Tibial nerve (tissue), 4 donors: ENCODE data around the gene RNU6-1. TPM values are rescaled to one million over a fixed set of nuclear protein-coding genes. Genes with fewer than 3 reads are reported as not detected.

Source experiments
- DNase-seq, 2 donors: peaks; one replicate each; pipeline ENCODE4 v3.0.0-alpha.2; 2019; ENCODE audit warnings: low spot score in 2 of 2
- H3K27ac ChIP-seq, 4 donors: fragments of 200-600 bp; sonication (generic) in 3 of 4; one replicate each; pipeline ENCODE4 v1.5.1; 2017 to 2019; ENCODE audit warnings: mild to moderate bottlenecking in 1 of 4
- H3K27me3 ChIP-seq, 2 donors: fragments of 200-600 bp; sonication (generic) in 1 of 2; one replicate each; pipeline versions ENCODE4 v1.5.1 to v1.6.0; 2017 to 2019
- H3K36me3 ChIP-seq, 3 donors: fragments of 200-600 bp; sonication (generic); one replicate each; pipeline ENCODE4 v1.5.1; 2018 to 2019
- H3K4me1 ChIP-seq, 4 donors: fragments of 200-600 bp; sonication (generic) in 3 of 4; one replicate each; pipeline ENCODE4 v1.5.1; 2017 to 2019
- H3K4me3 ChIP-seq, 4 donors: fragments of 200-600 bp; sonication (generic) in 3 of 4; one replicate each; pipeline ENCODE4 v1.5.1; 2017 to 2019; ENCODE audit warnings: mild to moderate bottlenecking in 1 of 4, moderate library complexity in 1 of 4
- H3K9me3 ChIP-seq, 4 donors: fragments of 200-600 bp; sonication (generic) in 3 of 4; one replicate each; pipeline ENCODE4 v1.5.1; 2017 to 2019
- CTCF ChIP-seq, 5 experiments: fragments of 200-600 bp in 3 of 5; fragments of 450-650 bp in 2 of 5; sonication (generic) in 3 of 5; IDR thresholded peaks; one replicate each; pipeline ENCODE4 v1.5.1; 2016 to 2019; ENCODE audit warnings: antibody characterized with exemption in 5 of 5, mild to moderate bottlenecking in 3 of 5, moderate library complexity in 2 of 5
- EP300 ChIP-seq, 2 donors: sonication (generic); formaldehyde crosslinking; IDR thresholded peaks; one replicate each; pipeline ENCODE4 v1.6.1; 2017; ENCODE audit warnings: antibody characterized with exemption in 2 of 2, mild to moderate bottlenecking in 1 of 2
- POLR2A ChIP-seq, 2 donors: fragments of 450-650 bp; IDR thresholded peaks; one replicate each; pipeline ENCODE4 v1.6.1; 2017; ENCODE audit warnings: antibody characterized with exemption in 2 of 2, mild to moderate bottlenecking in 2 of 2, moderate library complexity in 2 of 2
- WGBS, 2 donors: methylation state at CpG; one replicate each; pipeline ENCODE4 v1.1.5; 2018; 5-methylcytosine and 5-hydroxymethylcytosine counted together
- total RNA-seq, 4 donors: library from RNA; depleted of rRNA; stranded (reverse); fragments of >200 nt; gene quantifications; one replicate each; pipeline ENCODE4 v1.1.0, GENCODE V29; 2016

RNU6-1 gene
- total RNA-seq, 4 donors from 2014 or later: not detected

GRCh38 chr15:67809441-67809840 is 30.4 kb downstream of the RNU6-1 start:
- no peak for DNase-seq
- Histone ChIP-seq H3K27ac (no peak overlapping the region), H3K27me3 (peaks cover 0 to 18% of the 10 kb centered on the region in 2 donors), H3K4me1 (no peaks in the 10 kb centered on the region), H3K36me3 (peaks cover 0 to 80% (median 0%) of the 10 kb centered on the region in 3 donors), H3K4me3 (no peak overlapping the region), H3K9me3 (no peaks in the 10 kb centered on the region)
- 90% methylated on average over 2 to 5 of the region's 5 CpGs for WGBS, 2 donors
- no peak for TF ChIP-seq POLR2A (IDR thresholded peaks at IDR 0.05)
- TF ChIP-seq EP300 (IDR thresholded peaks at IDR 0.05): no peak
- TF ChIP-seq CTCF (IDR thresholded peaks at IDR 0.05): no peak

- no peak for DNase-seq
Observed at GRCh38 chr15:67808821-67809220, 31.0 kb downstream of the RNU6-1 start.

GRCh38 chr15:67807836-67808235 is 32.0 kb downstream of the RNU6-1 start:
- 94 to 95% methylated on average over 7 of the region's 7 CpGs for WGBS, 2 donors
- H3K27me3 ChIP-seq: peaks cover 0 to 15% of the 10 kb centered on the region in 2 donors
- DNase-seq: no peak

More at GRCh38 chr15:67808821-67809220, 31.0 kb downstream of the RNU6-1 start:
- peaks cover 0 to 85% (median 0%) of the 10 kb centered on the region in 3 donors for H3K36me3 ChIP-seq
- peaks cover 0 to 18% of the 10 kb centered on the region in 2 donors for H3K27me3 ChIP-seq
- 85 to 93% methylated on average over 6 to 7 of the region's 7 CpGs for WGBS, 2 donors
- no peak overlapping the region for H3K4me3 ChIP-seq
- H3K9me3 ChIP-seq: no peaks in the 10 kb centered on the region
- TF ChIP-seq CTCF (IDR thresholded peaks at IDR 0.05) (no peak), EP300 (IDR thresholded peaks at IDR 0.05) (no peak), POLR2A (IDR thresholded peaks at IDR 0.05) (no peak)
- no peaks in the 10 kb centered on the region for H3K4me1 ChIP-seq
- no peak overlapping the region for H3K27ac ChIP-seq

DNA sequence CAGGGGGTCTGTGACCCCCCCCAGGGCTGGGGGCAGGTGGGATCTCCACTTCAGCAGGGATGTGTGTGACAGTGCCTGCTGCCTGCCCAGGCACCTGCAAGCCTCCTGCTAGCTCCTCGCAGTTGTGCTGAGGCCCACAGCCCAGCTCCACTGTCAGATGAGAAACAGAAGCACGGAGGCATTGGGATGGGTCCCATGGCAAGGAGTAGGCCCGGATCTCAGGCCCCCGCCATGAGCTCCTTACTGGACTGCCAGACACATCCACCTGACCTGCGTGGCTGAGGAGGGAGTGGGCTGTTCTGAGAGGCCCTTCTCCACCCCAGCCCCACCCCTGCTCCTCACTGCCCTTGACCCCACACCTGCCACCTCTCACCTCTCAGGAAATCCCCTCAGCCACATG is 32.7 kb downstream of the RNU6-1 start:
- Histone ChIP-seq H3K4me3 (no peak overlapping the region), H3K36me3 (peaks cover 0 to 78% (median 0%) of the 10 kb centered on the region in 3 donors), H3K27me3 (peaks cover 0 to 11% of the 10 kb centered on the region in 2 donors), H3K4me1 (no peaks in the 10 kb centered on the region), H3K27ac (no peak overlapping the region), H3K9me3 (no peaks in the 10 kb centered on the region)
- DNase-seq: no peak
- TF ChIP-seq CTCF (IDR thresholded peaks at IDR 0.05) (no peak), POLR2A (IDR thresholded peaks at IDR 0.05) (no peak), EP300 (IDR thresholded peaks at IDR 0.05) (no peak)
- 89 to 93% methylated on average over 5 of the region's 5 CpGs for WGBS, 2 donors

More at GRCh38 chr15:67807836-67808235, 32.0 kb downstream of the RNU6-1 start:
- peaks cover 0 to 81% (median 0%) of the 10 kb centered on the region in 3 donors for H3K36me3 ChIP-seq
- TF ChIP-seq EP300 (IDR thresholded peaks at IDR 0.05) (no peak), POLR2A (IDR thresholded peaks at IDR 0.05) (no peak), CTCF (IDR thresholded peaks at IDR 0.05) (no peak)
- H3K4me3 ChIP-seq: no peak overlapping the region
- H3K27ac ChIP-seq: no peak overlapping the region
- H3K4me1 ChIP-seq: no peaks in the 10 kb centered on the region
- no peaks in the 10 kb centered on the region for H3K9me3 ChIP-seq

DNA sequence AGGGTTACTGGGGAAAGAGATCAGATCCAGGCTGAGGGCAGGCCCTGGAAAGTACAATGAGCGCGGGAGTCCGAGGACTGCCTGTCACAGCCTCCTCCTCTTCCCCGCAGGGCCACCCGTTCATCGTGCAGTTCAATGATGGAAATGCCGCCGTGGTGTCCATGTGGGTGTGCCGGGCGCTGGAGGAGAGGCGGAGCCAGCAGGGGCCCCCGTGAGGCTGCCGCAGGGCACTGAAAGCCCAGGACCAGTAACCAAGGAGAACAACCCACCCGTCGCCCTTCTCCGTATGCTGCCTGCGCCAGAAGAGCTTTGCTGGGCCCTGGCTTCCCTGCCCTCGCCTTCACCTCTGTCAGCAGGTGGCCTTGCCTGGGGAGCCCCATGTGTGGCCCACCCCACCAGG is 33.3 kb downstream of the RNU6-1 start:
- Histone ChIP-seq H3K4me1 (no peaks in the 10 kb centered on the region), H3K27ac (no peak overlapping the region), H3K4me3 (no peak overlapping the region), H3K27me3 (peaks cover 0 to 10% of the 10 kb centered on the region in 2 donors), H3K9me3 (no peaks in the 10 kb centered on the region), H3K36me3 (peaks cover 0 to 81% (median 0%) of the 10 kb centered on the region in 3 donors)
- WGBS, 2 donors: 88 to 92% methylated on average over 17 to 18 of the region's 18 CpGs
- no peak for TF ChIP-seq EP300 (IDR thresholded peaks at IDR 0.05)
- no peak for TF ChIP-seq POLR2A (IDR thresholded peaks at IDR 0.05)
- DNase-seq: no peak
